Stomach smooth muscle (tissue), 2 donors: ENCODE data around the gene ZNF124.

Experiments
- H3K27ac ChIP-seq: one replicate; pipeline ENCODE4 v1.7.0; 2013; ENCODE audit warnings: mild to moderate bottlenecking, low read length, inconsistent platforms
- H3K27me3 ChIP-seq, 2 donors: one replicate each; pipeline ENCODE4 v1.7.0; 2013; ENCODE audit warnings: low read length in 2 of 2; ENCODE audit not compliant: insufficient read depth in 2 of 2, control insufficient read depth in 1 of 2
- H3K36me3 ChIP-seq, 2 donors: one replicate each; pipeline ENCODE4 v1.7.0; 2013; ENCODE audit warnings: low read length in 2 of 2; ENCODE audit not compliant: control insufficient read depth in 2 of 2, insufficient read depth in 2 of 2
- H3K4me1 ChIP-seq: one replicate; pipeline ENCODE4 v1.7.0; 2013; ENCODE audit warnings: low read length; ENCODE audit not compliant: control insufficient read depth, insufficient read depth
- H3K4me3 ChIP-seq, 2 donors: one replicate each; pipeline ENCODE4 v1.7.0; 2013; ENCODE audit warnings: low read length in 2 of 2
- H3K9ac ChIP-seq, 2 donors: one replicate each; pipeline ENCODE4 v1.7.0; 2013; ENCODE audit warnings: low read length in 2 of 2, mild to moderate bottlenecking in 1 of 2
- H3K9me3 ChIP-seq, 2 donors: one replicate each; pipeline ENCODE4 v1.7.0; 2013; ENCODE audit warnings: low read length in 2 of 2; ENCODE audit not compliant: control insufficient read depth in 2 of 2
- donor health status: healthy.
- donor health status: Pancreatic carcinoma.

The ZNF124 gene

GRCh38 chr1:247204177-247204647 lies 32.4 kb upstream of the ZNF124 start:
- Histone ChIP-seq H3K36me3 (peaks cover 0 to 9% of the 10 kb centered on the region in 2 donors), H3K4me1 (peaks cover 4% of the 10 kb centered on the region), H3K4me3 (no peak overlapping the region), H3K27me3 (no peaks in the 10 kb centered on the region), H3K27ac (no peak overlapping the region), H3K9me3 (no peaks in the 10 kb centered on the region), H3K9ac (no peak overlapping the region)

- Histone ChIP-seq H3K4me3 (no peak overlapping the region), H3K4me1 (no peaks in the 10 kb centered on the region), H3K27me3 (no peaks in the 10 kb centered on the region), H3K9me3 (no peaks in the 10 kb centered on the region), H3K27ac (no peak overlapping the region), H3K36me3 (peaks cover 11 to 14% of the 10 kb centered on the region in 2 donors), H3K9ac (no peak overlapping the region)
Observed at GRCh38 chr1:247198781-247199180, 27.0 kb upstream of the ZNF124 start.

GRCh38 chr1:247193958-247194357 lies 22.1 kb upstream of the ZNF124 start:
- no peaks in the 10 kb centered on the region for H3K27me3 ChIP-seq
- no peak overlapping the region for H3K9ac ChIP-seq
- no peak overlapping the region for H3K4me3 ChIP-seq
- H3K4me1 ChIP-seq = no peaks in the 10 kb centered on the region
- peaks cover 2 to 3% of the 10 kb centered on the region in 2 donors for H3K9me3 ChIP-seq
- no peak overlapping the region for H3K27ac ChIP-seq
- peaks cover 12 to 23% of the 10 kb centered on the region in 2 donors for H3K36me3 ChIP-seq

- peaks cover 2 to 3% of the 10 kb centered on the region in 2 donors for H3K9me3 ChIP-seq
- H3K27ac ChIP-seq = no peak overlapping the region
- H3K9ac ChIP-seq = no peak overlapping the region
- peaks cover 12 to 14% of the 10 kb centered on the region in 2 donors for H3K36me3 ChIP-seq
- no peak overlapping the region for H3K4me3 ChIP-seq
- no peaks in the 10 kb centered on the region for H3K4me1 ChIP-seq
- H3K27me3 ChIP-seq = no peaks in the 10 kb centered on the region
Observed at GRCh38 chr1:247189981-247190798, 18.4 kb upstream of the ZNF124 start.

GRCh38 chr1:247185667-247186066 lies 13.8 kb upstream of the ZNF124 start:
- Histone ChIP-seq H3K4me3 (no peak overlapping the region), H3K4me1 (no peaks in the 10 kb centered on the region), H3K9ac (no peak overlapping the region), H3K9me3 (peaks cover 2 to 7% of the 10 kb centered on the region in 2 donors), H3K27me3 (no peaks in the 10 kb centered on the region), H3K27ac (no peak overlapping the region), H3K36me3 (peaks cover 4 to 9% of the 10 kb centered on the region in 2 donors)

- H3K9ac ChIP-seq = no peak overlapping the region
- peaks cover 0 to 4% of the 10 kb centered on the region in 2 donors for H3K9me3 ChIP-seq
- no peak overlapping the region for H3K4me3 ChIP-seq
- H3K27me3 ChIP-seq = no peaks in the 10 kb centered on the region
- no peaks in the 10 kb centered on the region for H3K36me3 ChIP-seq
- H3K4me1 ChIP-seq = no peaks in the 10 kb centered on the region
- no peak overlapping the region for H3K27ac ChIP-seq
Observed at GRCh38 chr1:247184254-247184653, 12.4 kb upstream of the ZNF124 start.

DNA sequence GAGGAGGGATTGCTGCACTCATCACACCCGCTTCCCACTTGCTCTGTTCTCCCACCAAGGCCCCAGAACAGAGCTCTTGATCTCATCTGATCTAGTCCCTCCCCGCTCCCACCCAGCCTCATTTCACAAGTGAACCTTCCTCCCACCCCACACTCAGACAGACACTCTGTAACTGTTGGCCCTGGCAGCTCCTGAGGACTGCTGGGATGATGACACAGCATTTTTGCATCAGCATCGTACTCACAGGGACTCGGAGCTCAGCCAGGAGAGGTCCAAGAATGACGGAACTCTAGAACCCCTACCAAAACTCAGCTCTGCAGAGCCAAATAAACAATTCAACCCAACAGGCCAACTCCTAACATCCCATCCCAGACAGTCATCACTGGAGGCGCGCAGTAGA lies 11.2 kb upstream of the ZNF124 start:
- Histone ChIP-seq H3K9ac (no peak overlapping the region), H3K4me1 (no peaks in the 10 kb centered on the region)

GRCh38 chr1:247180581-247180980 lies 8.8 kb upstream of the ZNF124 start:
- no peaks in the 10 kb centered on the region for H3K27me3 ChIP-seq
- H3K9me3 ChIP-seq = peaks cover 0 to 4% of the 10 kb centered on the region in 2 donors
- no peaks in the 10 kb centered on the region for H3K36me3 ChIP-seq
- H3K4me3 ChIP-seq = no peak overlapping the region
- H3K4me1 ChIP-seq = no peaks in the 10 kb centered on the region
- no peak overlapping the region for H3K27ac ChIP-seq
- no peak overlapping the region for H3K9ac ChIP-seq

More for the DNA sequence above, 11.2 kb upstream of the ZNF124 start:
- Histone ChIP-seq H3K27me3 (no peaks in the 10 kb centered on the region), H3K27ac (no peak overlapping the region), H3K4me3 (no peak overlapping the region), H3K9me3 (peaks cover 0 to 4% of the 10 kb centered on the region in 2 donors), H3K36me3 (no peaks in the 10 kb centered on the region)

- Histone ChIP-seq H3K36me3 (no peaks in the 10 kb centered on the region), H3K27me3 (no peaks in the 10 kb centered on the region), H3K4me1 (no peaks in the 10 kb centered on the region), H3K4me3 (no peak overlapping the region), H3K9me3 (no peaks in the 10 kb centered on the region), H3K9ac (no peak overlapping the region), H3K27ac (no peak overlapping the region)
Observed at GRCh38 chr1:247177755-247178154, 5.9 kb upstream of the ZNF124 start.

DNA sequence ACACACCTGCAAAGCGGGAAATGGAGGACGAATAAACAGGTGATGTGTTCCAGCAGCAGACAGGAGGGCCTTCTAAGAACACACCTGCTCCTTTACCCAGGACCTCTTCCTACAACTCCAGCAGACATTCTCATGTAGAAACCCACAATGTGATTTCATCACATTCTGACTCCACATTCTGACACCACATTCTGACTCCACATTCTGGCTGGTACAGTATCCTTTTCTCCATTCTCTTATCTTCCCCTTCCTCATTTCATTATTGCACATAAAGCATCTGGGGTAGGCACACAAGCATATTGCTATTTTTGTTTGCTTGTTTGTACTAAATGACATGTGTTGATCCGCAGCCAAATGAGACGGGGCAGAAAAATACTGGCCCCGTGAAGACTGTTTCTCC lies 3.6 kb upstream of the ZNF124 start:
- Histone ChIP-seq H3K9me3 (no peaks in the 10 kb centered on the region), H3K27ac (no peak overlapping the region), H3K9ac (no peak overlapping the region), H3K4me1 (no peaks in the 10 kb centered on the region), H3K36me3 (no peaks in the 10 kb centered on the region), H3K27me3 (no peaks in the 10 kb centered on the region), H3K4me3 (no peak overlapping the region)

- no peaks in the 10 kb centered on the region for H3K9me3 ChIP-seq
- H3K9ac ChIP-seq = no peak overlapping the region
- H3K27ac ChIP-seq = no peak overlapping the region
Observed at GRCh38 chr1:247173431-247173830, 1.6 kb upstream of the ZNF124 start.

More at GRCh38 chr1:247173431-247173830, 1.6 kb upstream of the ZNF124 start:
- Histone ChIP-seq H3K36me3 (no peaks in the 10 kb centered on the region), H3K27me3 (no peaks in the 10 kb centered on the region), H3K4me1 (no peaks in the 10 kb centered on the region), H3K4me3 (no peak overlapping the region)
